Sigmoid colon (tissue), 7 donors: Measurements from ENCODE around the gene ESYT1. TPM values are rescaled to one million over a fixed set of nuclear protein-coding genes. Genes with fewer than 3 reads are reported as not detected.

Source experiments
- DNase-seq: peaks from one replicate; pipeline ENCODE4 v3.0.0-alpha.2; 2019
- H3K27ac ChIP-seq, 4 donors: fragments of 200-600 bp; sonication (generic); one replicate each; pipeline ENCODE4 v1.5.1; 2016 to 2019; ENCODE audit warnings: mild to moderate bottlenecking in 1 of 4
- H3K27me3 ChIP-seq, 3 donors: fragments of 200-600 bp; sonication (generic); one replicate each; pipeline ENCODE4 v1.5.1; 2019; ENCODE audit warnings: mild to moderate bottlenecking in 1 of 3
- H3K36me3 ChIP-seq, 4 donors: fragments of 200-600 bp; sonication (generic); one replicate each; pipeline ENCODE4 v1.5.1; 2016 to 2019
- H3K4me1 ChIP-seq, 4 donors: fragments of 200-600 bp; sonication (generic); one replicate each; pipeline ENCODE4 v1.5.1; 2017 to 2019
- H3K4me3 ChIP-seq, 4 donors: fragments of 200-600 bp; sonication (generic); one replicate each; pipeline ENCODE4 v1.5.1; 2017 to 2019; ENCODE audit warnings: mild to moderate bottlenecking in 2 of 4, moderate library complexity in 1 of 4
- H3K9me3 ChIP-seq, 4 donors: fragments of 200-600 bp in 3 of 4; sonication (generic) in 3 of 4; one replicate each; pipeline versions ENCODE4 v1.5.1 to v1.6.1; 2013 to 2019
- CTCF ChIP-seq, 4 experiments: fragments of 450-650 bp in 3 of 4; fragments of 200-600 bp in 1 of 4; IDR thresholded peaks; one replicate each; pipeline ENCODE4 v1.5.1; 2016 to 2019; ENCODE audit warnings: antibody characterized with exemption in 4 of 4, mild to moderate bottlenecking in 3 of 4, moderate library complexity in 2 of 4
- EP300 ChIP-seq, 4 donors: sonication (generic); formaldehyde crosslinking; IDR thresholded peaks; one replicate each; pipeline ENCODE4 v1.6.1; 2017; ENCODE audit warnings: antibody characterized with exemption in 4 of 4
- POLR2A ChIP-seq, 2 donors: fragments of 450-650 bp; IDR thresholded peaks; one replicate each; pipeline ENCODE4 v1.6.1; 2016; ENCODE audit warnings: antibody characterized with exemption in 2 of 2, mild to moderate bottlenecking in 2 of 2, moderate library complexity in 2 of 2
- POLR2AphosphoS5 ChIP-seq, 4 donors: sonication (generic); formaldehyde crosslinking; IDR thresholded peaks; one replicate each; pipeline ENCODE4 v1.6.1; 2017; ENCODE audit warnings: antibody characterized with exemption in 4 of 4
- WGBS, 2 donors: extraction: QIAGEN DNeasy Blood & Tissue Kit; methylation state at CpG; one replicate each; pipeline ENCODE4 v1.1.7; 2013; 5-methylcytosine and 5-hydroxymethylcytosine counted together
- intact Hi-C: fragments of 100-400 bp; cut with DNase I; formaldehyde crosslinking; loops from one replicate; pipeline ENCODE4 v1.15.1; 2023
- polyA plus RNA-seq, 3 donors: library from polyadenylated mRNA; stranded (reverse); fragments of 200-250 nt; gene quantifications; one replicate each; pipeline ENCODE4 v1.2.3, GENCODE V29; 2013
- total RNA-seq, 4 donors: library from RNA; depleted of rRNA; stranded (reverse); fragments of >200 nt; gene quantifications; one replicate each; pipeline ENCODE4 v1.1.0, GENCODE V29; 2016
- donor health status: healthy with polysubstance abuse.
- donor health status: Bipolar disorder and iron deficiency.
- donor health status: healthy.

Gene ESYT1
- total and polyA plus RNA-seq, 7 donors: 9.0 to 102 (median 73.9) TPM

GRCh38 chr12:56161690-56162351, 33.8 kb downstream of the ESYT1 start:
- Histone ChIP-seq H3K4me1 (peaks cover 0 to 53% (median 43%) of the 10 kb centered on the region in 4 donors), H3K36me3 (peaks cover 35 to 73% (median 50%) of the 10 kb centered on the region in 4 donors), H3K4me3 (peak overlapping the region; percentile 61 to 99 (median 78)), H3K27ac (peak overlapping the region; percentile 93 to 99 (median 94)), H3K27me3 (no peaks in the 10 kb centered on the region), H3K9me3 (no peaks in the 10 kb centered on the region)
- 77 to 80% methylated on average over 10 of the region's 10 CpGs for whole genome bisulfite sequencing, 2 donors
- DNase-seq: peak; percentile 90
- TF ChIP-seq POLR2AphosphoS5 (IDR thresholded peaks at IDR 0.05): peak in 3 of 4 donors; percentile 44 to 69 (median 49)
- peak in 1 of 2 donors; percentile 14 for TF ChIP-seq POLR2A (IDR thresholded peaks at IDR 0.05)
- no peak for TF ChIP-seq CTCF (IDR thresholded peaks at IDR 0.05)
- intact Hi-C loops: no loop called here

GRCh38 chr12:56162468-56163290, 34.6 kb downstream of the ESYT1 start:
- DNase-seq: no peak
- H3K27me3 ChIP-seq: no peaks in the 10 kb centered on the region

GRCh38 chr12:56163533-56164344, 35.7 kb downstream of the ESYT1 start:
- WGBS, 2 donors: 77 to 81% methylated on average over 11 of the region's 11 CpGs
- no peak for TF ChIP-seq CTCF (IDR thresholded peaks at IDR 0.05)
- no peak for TF ChIP-seq POLR2A (IDR thresholded peaks at IDR 0.05)
- TF ChIP-seq EP300 (IDR thresholded peaks at IDR 0.05): no peak
- peak in 1 of 4 donors; percentile 46 for TF ChIP-seq POLR2AphosphoS5 (IDR thresholded peaks at IDR 0.05)
- Histone ChIP-seq H3K36me3 (peaks cover 43 to 92% (median 62%) of the 10 kb centered on the region in 4 donors), H3K4me3 (no peak overlapping the region), H3K27ac (peak overlapping the region; percentile 93 to 99 (median 94)), H3K27me3 (no peaks in the 10 kb centered on the region), H3K4me1 (peaks cover 0 to 45% (median 37%) of the 10 kb centered on the region in 4 donors), H3K9me3 (no peaks in the 10 kb centered on the region)
- intact Hi-C loops: no loop called here
- DNase-seq: no peak

More at GRCh38 chr12:56162468-56163290, 34.6 kb downstream of the ESYT1 start:
- WGBS, 2 donors: 61 to 73% methylated on average over 11 of the region's 11 CpGs
- Histone ChIP-seq H3K4me3 (peak overlapping the region in 3 of 4 donors; percentile 61 to 90 (median 66)), H3K36me3 (peaks cover 35 to 82% (median 57%) of the 10 kb centered on the region in 4 donors), H3K4me1 (peaks cover 0 to 45% (median 37%) of the 10 kb centered on the region in 4 donors), H3K9me3 (no peaks in the 10 kb centered on the region), H3K27ac (peak overlapping the region; percentile 93 to 99 (median 94))
- no peak for TF ChIP-seq CTCF (IDR thresholded peaks at IDR 0.05)
- peak in 2 of 4 donors; percentile 50 to 74 for TF ChIP-seq POLR2AphosphoS5 (IDR thresholded peaks at IDR 0.05)
- intact Hi-C loops: no loop called here

- no peak for DNase-seq
- H3K4me1 ChIP-seq: peaks cover 0 to 45% (median 37%) of the 10 kb centered on the region in 4 donors
- TF ChIP-seq CTCF (IDR thresholded peaks at IDR 0.05) (no peak), POLR2AphosphoS5 (IDR thresholded peaks at IDR 0.05) (peak in 2 of 4 donors; percentile 52 to 59)
- H3K27me3 ChIP-seq: no peaks in the 10 kb centered on the region
- no peak overlapping the region for H3K4me3 ChIP-seq
- 91 to 94% methylated on average over 17 of the region's 17 CpGs for WGBS, 2 donors
- intact Hi-C loops: no loop called here
- H3K36me3 ChIP-seq: peaks cover 43 to 98% (median 68%) of the 10 kb centered on the region in 4 donors
- H3K9me3 ChIP-seq: no peaks in the 10 kb centered on the region
- H3K27ac ChIP-seq: peak overlapping the region; percentile 32 to 99 (median 93)
Measured at GRCh38 chr12:56164345-56164729, 36.3 kb downstream of the ESYT1 start.
